GM23338 (cell line): ENCODE results near the gene RUSC1.

ENCODE experiments used
- CREB1 ChIP-seq: fragments of 250-450 bp; sonication (Bioruptor Pico); IDR thresholded peaks from 2 replicates; pipeline ENCODE4 v1.5.0; 2020; ENCODE audit warnings: low read depth, mild to moderate bottlenecking, moderate library complexity
- ETS1 ChIP-seq: IDR thresholded peaks from 2 replicates; pipeline ENCODE4 v1.6.1; 2016; ENCODE audit warnings: antibody characterized with exemption
- EZH2 ChIP-seq: fragments of 200-600 bp; sonication (generic); IDR thresholded peaks from one replicate; pipeline ENCODE4 v1.8.0; 2017; ENCODE audit warnings: antibody characterized with exemption, mild to moderate bottlenecking, low read depth; ENCODE audit not compliant: unreplicated experiment
- EZH2phosphoT487 ChIP-seq: fragments of 200-600 bp; sonication (generic); IDR thresholded peaks from one replicate; pipeline ENCODE4 v1.8.1; 2018; ENCODE audit warnings: antibody characterized with exemption; ENCODE audit not compliant: unreplicated experiment
- NANOG ChIP-seq: IDR thresholded peaks from 2 replicates; pipeline ENCODE4 v1.6.1; 2016; ENCODE audit warnings: antibody characterized with exemption, borderline replicate concordance
- POLR2AphosphoS5 ChIP-seq: IDR thresholded peaks from 2 replicates; pipeline ENCODE4 v1.6.1; 2016; ENCODE audit warnings: antibody characterized with exemption, low read depth
- STAT1 ChIP-seq: IDR thresholded peaks from one replicate; pipeline ENCODE4 v1.6.1; 2016; ENCODE audit warnings: antibody characterized with exemption; ENCODE audit not compliant: unreplicated experiment
- ZNF114 ChIP-seq: fragments of 250-450 bp; sonication (Bioruptor Pico); IDR thresholded peaks from 2 replicates; pipeline ENCODE4 v1.5.0; 2020; ENCODE audit warnings: mild to moderate bottlenecking, moderate library complexity
- ZNF331 ChIP-seq: fragments of 250-450 bp; sonication (Bioruptor Pico); IDR thresholded peaks from 2 replicates; pipeline ENCODE4 v1.5.0; 2020; ENCODE audit warnings: low read depth, mild to moderate bottlenecking, moderate library complexity
- TF ChIP-seq, protein P1 (sequence below), 2 experiments: fragments of 200-600 bp in 1 of 2; sonication (generic) in 1 of 2; conservative IDR thresholded peaks; 2 replicates each; pipeline versions ENCODE4 v1.5.1 to v1.6.1; 2016 to 2017; ENCODE audit warnings: antibody characterized with exemption in 2 of 2, low read depth in 2 of 2, mild to moderate bottlenecking in 2 of 2, moderate library complexity in 1 of 2
- TF ChIP-seq, protein P2 (sequence below): IDR thresholded peaks from one replicate; pipeline ENCODE4 v1.6.1; 2018; ENCODE audit warnings: antibody characterized with exemption; ENCODE audit not compliant: unreplicated experiment

- TF ChIP-seq, protein P1, sequence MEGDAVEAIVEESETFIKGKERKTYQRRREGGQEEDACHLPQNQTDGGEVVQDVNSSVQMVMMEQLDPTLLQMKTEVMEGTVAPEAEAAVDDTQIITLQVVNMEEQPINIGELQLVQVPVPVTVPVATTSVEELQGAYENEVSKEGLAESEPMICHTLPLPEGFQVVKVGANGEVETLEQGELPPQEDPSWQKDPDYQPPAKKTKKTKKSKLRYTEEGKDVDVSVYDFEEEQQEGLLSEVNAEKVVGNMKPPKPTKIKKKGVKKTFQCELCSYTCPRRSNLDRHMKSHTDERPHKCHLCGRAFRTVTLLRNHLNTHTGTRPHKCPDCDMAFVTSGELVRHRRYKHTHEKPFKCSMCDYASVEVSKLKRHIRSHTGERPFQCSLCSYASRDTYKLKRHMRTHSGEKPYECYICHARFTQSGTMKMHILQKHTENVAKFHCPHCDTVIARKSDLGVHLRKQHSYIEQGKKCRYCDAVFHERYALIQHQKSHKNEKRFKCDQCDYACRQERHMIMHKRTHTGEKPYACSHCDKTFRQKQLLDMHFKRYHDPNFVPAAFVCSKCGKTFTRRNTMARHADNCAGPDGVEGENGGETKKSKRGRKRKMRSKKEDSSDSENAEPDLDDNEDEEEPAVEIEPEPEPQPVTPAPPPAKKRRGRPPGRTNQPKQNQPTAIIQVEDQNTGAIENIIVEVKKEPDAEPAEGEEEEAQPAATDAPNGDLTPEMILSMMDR (conservative IDR thresholded peaks at IDR 0.05; ENCODE audit: low read depth in 2 of 2), result no peak
- TF ChIP-seq EZH2 (no peak), ZNF114 (no peak), POLR2AphosphoS5 (peak; percentile 91), CREB1 (CRISPR knock-in tag) (peak; percentile 92), EZH2phosphoT487 (no peak), STAT1 (no peak), ETS1 (peak; percentile 97), NANOG (no peak), ZNF331 (no peak)
- TF ChIP-seq, protein P2, sequence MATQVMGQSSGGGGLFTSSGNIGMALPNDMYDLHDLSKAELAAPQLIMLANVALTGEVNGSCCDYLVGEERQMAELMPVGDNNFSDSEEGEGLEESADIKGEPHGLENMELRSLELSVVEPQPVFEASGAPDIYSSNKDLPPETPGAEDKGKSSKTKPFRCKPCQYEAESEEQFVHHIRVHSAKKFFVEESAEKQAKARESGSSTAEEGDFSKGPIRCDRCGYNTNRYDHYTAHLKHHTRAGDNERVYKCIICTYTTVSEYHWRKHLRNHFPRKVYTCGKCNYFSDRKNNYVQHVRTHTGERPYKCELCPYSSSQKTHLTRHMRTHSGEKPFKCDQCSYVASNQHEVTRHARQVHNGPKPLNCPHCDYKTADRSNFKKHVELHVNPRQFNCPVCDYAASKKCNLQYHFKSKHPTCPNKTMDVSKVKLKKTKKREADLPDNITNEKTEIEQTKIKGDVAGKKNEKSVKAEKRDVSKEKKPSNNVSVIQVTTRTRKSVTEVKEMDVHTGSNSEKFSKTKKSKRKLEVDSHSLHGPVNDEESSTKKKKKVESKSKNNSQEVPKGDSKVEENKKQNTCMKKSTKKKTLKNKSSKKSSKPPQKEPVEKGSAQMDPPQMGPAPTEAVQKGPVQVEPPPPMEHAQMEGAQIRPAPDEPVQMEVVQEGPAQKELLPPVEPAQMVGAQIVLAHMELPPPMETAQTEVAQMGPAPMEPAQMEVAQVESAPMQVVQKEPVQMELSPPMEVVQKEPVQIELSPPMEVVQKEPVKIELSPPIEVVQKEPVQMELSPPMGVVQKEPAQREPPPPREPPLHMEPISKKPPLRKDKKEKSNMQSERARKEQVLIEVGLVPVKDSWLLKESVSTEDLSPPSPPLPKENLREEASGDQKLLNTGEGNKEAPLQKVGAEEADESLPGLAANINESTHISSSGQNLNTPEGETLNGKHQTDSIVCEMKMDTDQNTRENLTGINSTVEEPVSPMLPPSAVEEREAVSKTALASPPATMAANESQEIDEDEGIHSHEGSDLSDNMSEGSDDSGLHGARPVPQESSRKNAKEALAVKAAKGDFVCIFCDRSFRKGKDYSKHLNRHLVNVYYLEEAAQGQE, result no peak
Measured at GRCh38 chr1:155308493-155309422, 11.9 kb upstream of the RUSC1 start, which contains the start of gene FDPS.
